ENCODE data around the gene RPGRIP1L.

RPGRIP1L gene

DNA sequence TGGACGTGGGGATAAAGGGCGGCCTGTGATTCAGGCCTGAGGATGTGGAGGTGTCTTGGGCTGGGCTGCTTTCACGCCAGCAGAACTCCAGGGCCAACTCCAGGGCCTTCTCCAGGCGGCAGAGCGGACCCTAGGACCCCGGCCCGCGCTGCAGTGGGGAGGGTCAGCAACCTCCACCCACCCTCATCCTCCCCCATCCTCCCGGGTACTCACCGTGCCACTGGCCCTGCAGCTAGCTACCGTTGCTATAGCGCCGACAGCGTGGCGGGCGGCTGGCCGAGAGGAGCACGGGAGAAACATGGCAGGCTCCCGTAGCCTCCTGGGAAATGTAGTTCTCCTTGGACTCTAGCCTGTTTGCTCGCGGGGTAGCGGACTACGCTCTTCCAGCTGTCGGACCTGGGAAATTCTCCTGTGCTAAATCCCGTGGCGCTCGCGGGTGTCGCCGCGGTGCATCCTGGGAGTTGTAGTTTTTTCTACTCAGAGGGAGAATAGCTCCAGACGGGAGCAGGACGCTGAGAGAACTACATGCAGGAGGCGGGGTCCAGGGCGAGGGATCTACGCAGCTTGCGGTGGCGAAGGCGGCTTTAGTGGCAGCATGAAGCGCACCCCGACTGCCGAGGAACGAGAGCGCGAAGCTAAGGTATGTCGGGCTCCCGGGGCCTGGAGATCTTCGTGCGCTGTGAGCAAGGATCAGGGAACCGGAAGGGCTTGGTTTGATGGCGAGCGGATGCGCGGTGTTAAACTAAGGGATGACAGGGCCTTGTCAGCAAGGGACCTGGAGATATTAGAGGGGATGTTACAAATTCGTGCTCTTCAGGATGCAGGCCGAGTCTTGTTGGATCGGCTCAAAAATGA, at the start of gene RPGRIP1L, which contains the start of gene FTO:
Gene RPGRIP1L, minus strand, starts transcription at position 270 of the 855 bp plus-strand sequence. CDS start 3,136 bp downstream, outside the sequence.
Gene FTO, plus strand, starts transcription at position 567 of the 855 bp plus-strand sequence.
- DNase-seq: peak; percentile 99

DNA sequence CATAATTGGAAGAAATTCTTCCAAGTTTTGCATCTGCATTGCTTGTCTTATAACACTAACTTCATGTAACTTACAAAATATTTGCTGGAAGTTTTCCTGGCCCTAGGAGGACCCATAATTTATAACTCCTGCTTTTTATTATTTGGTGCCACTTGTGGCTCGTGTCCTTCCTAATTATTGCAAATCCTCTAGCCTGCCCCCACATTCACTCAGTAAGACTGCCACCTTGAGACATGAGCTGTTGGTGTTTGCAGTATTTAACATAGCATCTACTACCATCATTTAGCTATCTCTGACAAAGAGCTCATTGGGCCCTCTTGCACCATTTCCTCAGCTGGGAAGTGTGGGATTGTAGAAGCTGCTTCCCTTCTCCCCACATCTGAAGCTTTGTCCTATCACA, 49.8 kb upstream of the RPGRIP1L start:
- DNase-seq: no peak

DNA sequence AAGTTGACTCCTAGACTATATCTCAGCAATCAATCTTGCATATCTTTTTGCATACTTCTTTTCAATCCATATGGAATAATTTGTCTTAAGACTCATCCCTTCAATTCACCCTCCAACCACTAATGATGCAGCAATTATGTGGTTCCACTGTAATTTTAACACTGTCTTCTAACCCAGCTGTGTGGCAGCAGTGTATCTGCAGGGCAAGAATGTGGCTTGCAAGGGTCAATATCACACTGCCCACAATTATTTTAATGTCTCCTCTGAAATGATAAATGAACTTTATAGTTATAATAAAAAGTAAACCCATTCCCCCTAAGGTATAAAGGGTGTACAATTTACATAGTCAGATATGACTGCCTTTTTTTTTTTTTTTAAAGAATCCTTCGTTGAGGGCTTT, 48.9 kb upstream of the RPGRIP1L start:
- no peak for DNase-seq

DNA sequence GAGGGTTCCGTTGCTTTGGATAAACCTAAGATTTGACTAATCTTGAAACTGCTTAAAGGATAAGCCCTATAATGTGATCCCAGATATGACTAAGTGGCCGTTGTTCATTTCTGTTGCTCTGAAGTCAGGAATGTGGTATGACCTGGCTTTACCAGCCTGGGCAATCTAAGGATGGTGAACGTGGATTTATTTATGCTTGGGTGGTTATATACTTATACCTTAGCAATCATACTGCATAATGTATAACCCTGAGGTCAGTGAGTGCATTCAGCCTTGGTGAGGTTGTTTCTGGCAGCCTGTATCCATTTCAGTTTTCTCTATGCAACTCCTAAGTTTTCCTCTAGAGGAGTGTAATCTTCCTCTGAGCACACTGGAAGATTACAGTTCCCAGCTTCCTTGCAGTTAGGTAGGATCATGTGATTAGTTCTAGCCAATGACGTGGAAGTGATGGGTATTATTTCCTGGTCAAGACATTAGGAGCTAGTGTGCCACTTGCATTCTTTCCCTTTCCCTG, 42.2 kb upstream of the RPGRIP1L start:
- DNase-seq: peak; percentile 61

DNA sequence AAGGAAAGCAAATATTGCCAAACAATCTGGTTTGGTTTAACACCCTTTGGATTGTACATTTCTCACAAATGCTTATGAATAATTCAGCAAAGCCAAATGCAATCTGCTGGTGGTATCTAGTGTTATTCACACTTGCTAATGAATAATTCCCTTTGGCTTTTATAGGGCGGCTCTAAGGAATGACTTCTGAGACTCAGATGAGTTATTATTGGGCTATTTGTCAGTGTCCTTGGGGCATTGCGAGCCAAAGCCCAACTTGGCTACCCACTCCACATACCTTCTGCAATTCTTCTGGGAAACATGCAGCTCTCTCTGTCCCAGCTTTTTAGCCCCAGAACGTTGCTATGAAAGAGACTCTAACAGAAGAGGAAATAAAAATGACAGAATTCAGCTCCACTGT, 41.4 kb upstream of the RPGRIP1L start:
- peak; percentile 77 for DNase-seq

DNA sequence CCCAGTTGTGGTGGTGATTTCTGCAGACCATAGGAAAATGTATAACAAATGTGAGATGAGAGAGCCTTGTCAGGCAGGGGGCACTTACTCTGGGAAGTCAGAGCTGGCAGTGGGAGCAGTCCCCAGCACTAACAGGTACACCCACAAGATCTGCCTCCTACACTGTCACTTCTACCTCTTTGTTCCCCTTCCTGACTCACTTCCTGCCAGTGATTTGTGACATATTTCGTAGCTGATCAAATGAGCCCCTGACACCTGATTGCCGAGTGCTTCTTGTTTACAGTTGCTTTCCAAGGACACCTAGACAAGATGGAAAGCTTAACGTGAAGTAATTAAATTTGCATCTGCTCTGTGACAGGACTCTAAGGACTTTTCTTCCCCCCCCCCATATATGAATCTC, 40.8 kb upstream of the RPGRIP1L start:
- no peak for DNase-seq

DNA sequence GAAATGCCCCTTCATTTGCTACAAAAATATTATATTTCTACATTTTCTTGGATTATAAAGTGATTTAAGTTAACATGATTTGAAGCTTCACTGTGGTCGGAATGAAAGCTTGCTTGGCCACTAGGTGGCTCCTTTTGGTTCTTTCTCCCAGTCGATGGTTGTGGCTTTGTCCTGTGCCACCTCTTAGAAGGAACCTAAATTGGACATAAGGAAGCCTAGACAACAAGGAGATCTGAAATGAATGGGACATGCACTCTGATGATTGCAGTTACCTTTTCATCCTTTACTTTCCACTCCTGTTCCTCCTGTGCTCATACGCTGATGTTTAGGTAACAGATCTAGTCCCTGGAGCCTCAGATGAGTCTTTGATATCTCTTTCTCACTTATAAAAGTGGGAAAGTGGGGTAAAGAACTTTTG, 39.5 kb upstream of the RPGRIP1L start:
- DNase-seq: peak; percentile 35

DNA sequence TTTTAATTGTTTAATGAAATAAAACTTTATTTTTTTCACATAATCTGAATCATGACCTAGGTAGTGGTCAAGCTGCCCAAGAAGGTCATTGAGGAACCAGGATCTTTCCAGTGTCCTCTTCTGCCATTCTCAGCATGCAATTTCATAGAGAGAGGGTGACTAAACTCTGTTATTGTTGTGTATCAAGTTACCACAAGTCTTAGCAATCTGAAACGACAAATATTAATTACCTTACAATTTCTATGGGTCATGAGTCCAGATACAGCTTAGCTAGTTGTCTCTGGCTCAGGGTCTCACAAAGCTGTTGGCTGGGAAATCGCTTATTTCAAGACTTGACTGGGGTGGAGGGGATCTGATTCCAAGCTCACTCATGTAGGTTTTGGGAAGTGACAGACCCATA, 37.9 kb upstream of the RPGRIP1L start:
- no peak for DNase-seq

DNA sequence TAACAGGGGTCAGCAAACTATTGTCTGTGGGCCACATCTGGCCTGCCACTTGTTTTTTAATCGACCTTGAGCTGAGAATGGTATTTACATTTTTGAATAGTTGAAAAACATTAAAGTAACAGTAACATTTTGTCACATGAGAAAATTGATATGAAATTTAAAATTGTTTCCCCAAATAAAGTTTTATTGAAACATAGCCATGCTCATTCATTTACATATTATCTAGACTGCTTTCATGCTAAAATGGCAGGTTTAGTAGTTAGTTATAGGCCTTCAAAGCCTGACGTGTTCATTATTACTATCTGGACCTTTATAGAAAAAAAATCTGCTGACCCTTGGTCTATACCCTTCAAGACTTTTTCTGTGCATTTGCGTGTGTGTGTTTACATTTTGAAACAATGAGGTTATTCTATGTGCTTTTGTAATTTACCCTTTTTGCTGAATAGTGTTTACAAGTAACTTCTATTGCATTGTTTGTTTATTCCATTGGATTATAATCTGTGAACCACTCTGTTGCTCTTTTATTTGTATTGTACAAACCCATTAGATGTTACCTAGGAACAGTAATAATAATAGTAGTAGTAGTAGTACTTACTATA, 37.4 kb upstream of the RPGRIP1L start:
- no peak for DNase-seq

DNA sequence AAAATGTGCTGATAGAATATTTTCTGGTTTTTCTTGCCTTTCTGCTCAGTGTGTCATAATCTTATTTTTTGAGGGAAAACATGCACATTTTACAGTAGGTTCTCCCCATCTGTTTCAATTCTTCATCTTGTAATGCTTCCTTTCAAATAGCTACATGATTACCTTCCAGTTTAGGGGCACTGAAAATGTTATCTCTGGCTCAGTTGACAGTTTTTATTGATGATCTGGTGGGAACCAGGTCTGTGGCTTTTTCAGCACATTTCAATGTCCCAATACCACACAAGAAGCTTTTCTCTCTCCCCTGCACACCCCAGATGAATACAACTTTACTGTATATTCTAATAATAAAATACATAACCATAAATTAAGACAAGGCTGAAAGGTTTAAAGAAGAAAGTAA, 36.8 kb upstream of the RPGRIP1L start:
- peak; percentile 38 for DNase-seq

DNA sequence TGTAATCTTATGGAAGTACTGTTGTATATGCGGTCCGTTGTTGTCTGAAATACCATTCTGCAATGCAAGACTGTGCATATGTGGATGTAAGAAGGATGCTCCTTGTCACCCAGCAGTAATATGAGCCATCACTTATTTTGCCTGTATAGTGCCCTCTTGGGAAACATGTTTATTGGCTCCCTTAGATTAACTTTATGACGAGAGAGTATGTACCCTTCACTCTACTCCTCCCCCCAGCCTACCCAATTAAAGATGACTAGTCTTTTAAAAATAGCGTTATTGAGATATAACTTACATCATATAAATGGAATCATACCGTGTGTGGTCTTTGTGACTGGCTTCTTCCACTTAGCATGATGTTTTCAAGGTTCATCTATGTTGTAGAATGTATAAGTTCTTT, 33.9 kb upstream of the RPGRIP1L start:
- DNase-seq: peak; percentile 51

DNA sequence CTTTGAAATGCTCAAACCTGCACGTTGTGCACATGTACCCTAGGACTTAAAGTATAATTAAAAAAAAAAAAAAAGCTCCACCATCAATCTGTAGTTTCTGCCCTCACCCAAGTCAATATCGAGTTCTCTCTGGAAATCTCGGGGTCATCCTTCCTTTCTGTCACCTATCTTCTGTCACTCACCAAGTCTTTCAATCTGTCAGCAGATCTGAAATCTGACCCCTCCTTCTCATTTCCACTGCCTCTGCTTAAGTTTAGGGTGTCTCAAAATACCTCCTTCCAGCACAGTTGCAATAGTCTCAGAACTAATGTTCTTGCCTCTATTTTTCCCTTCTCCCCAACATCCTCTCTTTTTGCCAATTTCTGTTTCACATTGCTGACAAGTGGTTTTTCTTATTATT, 32.6 kb upstream of the RPGRIP1L start:
- DNase-seq: no peak

DNA sequence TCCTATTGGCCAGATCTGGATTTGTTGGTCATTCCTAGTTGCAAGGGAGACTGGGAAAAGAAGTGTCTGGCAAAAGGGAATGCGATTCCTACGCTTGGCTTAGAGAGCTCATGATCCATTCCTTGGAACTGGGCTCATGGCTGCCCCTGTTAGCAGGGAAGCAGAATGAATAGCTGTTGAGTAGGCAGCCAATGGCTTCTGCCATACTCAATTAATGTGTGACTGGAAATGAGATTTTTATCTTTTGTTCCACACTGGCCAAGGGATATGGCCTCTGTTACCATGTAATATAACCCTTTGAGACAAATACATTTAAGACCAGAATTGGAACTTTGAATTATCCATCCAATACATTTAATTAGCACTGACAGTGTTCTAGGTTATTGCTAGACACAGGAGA, 31.2 kb upstream of the RPGRIP1L start:
- no peak for DNase-seq

DNA sequence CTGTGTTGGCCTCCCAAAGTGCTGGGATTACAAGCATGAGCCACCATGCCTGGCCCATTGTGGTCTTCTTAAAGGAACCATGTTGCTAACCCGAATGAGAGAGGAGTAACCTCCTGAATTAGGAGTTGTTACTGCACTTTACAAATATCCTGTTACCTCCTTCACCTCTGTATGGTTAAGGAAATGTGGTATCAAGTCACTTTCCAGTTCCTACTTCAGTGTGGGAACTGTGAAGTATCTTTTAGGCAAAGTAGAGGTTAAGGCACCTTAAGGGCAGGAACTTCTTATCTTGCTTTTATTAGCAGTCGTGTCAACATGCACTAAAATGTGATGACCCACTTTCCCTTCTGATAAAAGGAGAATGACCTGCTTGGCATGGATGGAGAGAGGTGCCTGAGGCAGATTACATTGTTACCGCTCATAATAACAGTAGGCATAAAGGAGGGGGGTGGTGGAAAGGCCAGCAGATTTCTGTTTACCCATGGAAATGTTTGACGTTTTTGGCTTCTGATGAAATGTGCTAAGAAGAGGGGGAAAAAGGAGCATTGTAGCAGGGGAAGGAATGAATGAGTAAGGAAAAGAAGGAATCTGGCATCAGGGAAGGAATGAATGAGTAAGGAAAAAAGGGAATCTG, 28.8 kb upstream of the RPGRIP1L start:
- no peak for DNase-seq

DNA sequence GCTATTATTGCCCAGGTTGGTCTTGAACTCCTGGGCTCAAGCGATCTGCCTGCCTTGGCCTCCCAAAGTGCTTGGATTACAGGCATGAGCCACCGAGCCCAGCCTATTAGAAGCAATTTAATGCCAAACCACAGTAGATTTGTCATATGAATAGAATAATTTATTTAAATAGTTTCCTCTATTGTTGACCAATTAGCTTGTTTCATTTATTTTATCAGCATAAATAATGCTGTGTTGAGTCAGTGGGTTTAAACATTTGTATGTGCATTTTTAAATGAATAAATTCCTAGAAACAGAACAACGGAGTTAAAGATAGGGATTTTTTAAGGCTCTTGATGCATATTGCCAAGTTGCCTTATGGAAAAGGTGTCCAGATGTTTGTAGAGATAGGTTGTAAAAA, 27.0 kb upstream of the RPGRIP1L start:
- no peak for DNase-seq

DNA sequence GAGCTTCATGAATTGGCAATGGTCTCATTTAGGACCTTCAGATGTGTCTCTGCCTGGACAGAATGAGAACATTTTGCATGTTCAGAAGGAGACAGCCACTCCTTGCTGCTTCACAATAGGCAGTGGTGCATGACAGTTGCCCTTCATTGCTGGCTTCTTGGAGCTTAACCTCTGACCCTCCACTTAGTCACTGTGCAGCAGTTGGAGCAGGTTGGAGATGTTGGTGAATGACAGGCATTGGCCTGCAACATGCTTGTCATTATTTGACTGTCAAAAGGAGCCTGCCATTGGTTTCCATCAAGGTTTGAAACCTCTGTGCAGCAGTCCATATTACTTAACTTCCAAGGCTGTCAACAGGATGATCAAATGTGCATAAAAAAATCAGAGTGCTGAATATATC, 23.0 kb upstream of the RPGRIP1L start:
- DNase-seq: no peak

DNA sequence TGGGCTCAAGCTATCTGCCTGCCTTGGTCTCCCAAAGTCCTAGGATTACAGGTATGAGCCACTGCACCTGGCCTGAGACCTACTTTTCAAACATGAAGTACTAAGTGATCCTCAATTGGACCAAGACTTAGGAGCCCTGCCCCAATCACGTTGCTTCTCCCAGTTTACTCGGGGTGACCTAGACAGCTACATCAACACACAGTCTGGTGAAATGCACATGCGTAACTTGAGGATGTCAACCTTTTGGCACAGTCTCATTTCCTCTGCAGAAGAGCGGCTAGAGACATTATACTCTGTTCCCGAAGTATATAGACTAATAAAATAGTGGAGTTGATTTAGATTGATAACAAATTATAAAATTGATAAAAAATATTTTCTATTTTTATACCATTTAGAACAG, 17.4 kb upstream of the RPGRIP1L start:
- DNase-seq: no peak

DNA sequence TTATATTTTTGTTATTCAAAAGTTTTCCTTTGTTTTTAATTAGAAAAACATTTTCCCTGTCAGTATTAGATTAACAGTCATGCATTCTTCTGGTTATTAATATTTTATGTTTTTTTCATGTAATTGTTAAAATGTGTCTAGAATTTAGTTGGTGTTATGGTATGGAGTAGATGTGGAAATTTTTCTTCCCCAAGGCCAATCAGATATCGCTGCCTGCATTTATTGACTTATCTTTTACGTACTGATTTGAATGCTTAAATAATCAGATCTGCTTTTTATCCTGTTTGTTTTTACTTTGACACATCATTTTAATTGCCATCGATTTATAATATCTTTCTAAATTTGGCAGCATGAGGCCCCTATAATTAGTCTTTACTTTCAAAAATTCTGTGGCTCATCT, 13.9 kb upstream of the RPGRIP1L start:
- DNase-seq: no peak

DNA sequence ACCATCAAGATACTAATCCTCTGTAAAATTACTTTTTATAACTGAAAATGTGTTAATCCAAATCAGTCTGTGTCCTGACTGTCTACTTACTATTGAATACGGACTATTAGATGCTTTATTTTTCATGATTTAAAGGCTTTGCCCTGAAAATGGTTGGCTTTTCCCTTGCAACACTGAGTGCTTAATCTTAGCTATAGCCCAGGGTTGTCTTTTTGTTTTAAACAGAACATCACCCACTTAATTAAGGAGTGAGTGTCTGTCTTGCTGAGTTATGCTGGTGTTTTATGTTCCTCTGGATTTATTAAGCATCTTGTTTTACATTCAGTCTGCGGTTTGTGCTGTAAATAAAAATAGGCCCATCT, 11.3 kb upstream of the RPGRIP1L start:
- DNase-seq: no peak

DNA sequence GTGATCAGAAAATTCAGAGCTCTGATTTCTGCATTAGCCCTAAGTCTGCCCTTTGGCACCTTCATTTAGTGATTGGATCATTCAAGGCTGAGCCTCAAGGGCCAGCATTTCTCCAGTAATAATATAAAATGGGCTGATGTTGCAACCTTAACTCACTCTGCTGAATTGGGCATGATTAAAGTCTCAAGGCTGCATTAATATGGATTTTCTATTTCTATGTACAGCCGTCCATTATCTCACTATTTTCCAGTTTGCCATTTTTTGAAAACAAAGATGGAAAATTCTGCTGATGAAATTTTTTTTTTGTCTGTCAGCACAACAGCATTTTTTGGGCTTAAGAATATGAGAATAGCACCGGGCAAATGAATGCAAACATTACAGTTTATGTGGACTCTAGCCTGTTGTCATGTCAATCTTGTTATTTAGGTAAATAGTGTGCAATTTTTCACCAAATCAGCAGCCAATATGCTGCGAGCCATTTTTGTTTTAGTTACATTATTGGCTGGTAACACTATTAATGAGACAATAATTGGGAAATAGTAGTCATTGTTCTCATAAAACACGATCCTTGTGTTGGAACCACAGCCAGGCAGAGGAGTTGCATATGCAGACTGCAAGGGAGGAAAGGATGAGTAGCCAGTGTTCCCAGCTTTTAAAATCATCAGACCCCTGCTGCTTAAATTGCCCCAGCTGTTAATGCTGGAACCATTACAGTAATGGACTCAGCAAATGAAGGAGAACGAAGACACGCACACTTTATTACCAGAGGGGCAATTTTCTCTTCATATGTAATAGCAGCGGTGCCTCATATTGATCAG, 10.8 kb upstream of the RPGRIP1L start:
- peak; percentile 23 for DNase-seq

DNA sequence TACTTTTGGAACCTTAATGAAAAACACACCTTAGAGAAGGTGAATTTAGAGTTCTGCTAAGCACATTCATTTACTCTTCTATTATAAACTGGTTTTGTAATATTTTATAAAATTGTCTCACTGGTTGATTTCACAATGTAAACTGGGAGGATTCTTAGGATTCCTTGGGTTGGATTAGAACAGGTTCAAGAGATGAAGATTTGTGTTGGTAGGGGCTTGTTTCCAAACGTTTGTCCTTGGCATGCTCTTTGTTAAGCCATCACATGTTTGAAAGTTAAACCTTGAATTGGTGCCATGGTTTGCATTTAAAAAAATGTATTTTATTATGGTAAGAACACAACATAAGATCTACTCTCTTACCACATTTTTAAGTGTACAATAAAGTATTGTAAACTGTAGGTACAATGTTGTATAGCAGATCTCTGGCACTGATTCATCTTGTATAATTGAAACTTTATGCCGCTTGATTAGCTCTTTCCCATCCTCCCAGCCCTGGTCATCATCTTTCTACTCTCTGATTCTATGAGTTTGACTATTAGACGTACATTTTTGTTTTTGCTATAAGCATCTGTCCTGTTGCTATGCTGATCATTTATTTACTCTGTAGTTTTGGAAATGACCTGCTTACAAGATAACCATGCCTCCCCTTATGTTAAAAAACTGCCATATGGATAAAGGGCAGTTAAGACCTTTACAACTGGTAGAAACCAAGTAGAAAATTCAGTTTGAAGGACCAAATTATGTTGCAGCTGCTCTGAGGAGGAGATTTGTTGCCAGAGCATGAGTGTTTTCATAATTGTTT, 9.9 kb upstream of the RPGRIP1L start:
- DNase-seq: no peak

DNA sequence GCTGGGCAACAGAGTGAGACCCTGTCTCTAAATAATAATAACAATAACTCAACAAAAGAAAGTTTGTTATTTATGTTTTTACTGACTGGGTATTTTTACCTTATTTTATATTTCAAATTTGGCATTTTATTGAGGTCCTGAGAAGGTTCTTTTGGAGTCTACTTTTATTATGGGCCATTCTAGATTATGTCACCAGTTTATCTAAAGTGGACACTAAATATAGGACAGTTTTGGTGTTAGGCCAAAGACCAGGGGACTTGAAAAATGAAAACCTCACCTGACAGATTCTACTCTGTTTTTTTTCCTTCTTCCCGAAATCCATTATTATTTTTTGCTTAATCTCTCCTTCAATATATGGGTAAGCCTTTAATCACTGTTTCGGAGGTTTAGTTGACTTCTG, 8.4 kb upstream of the RPGRIP1L start:
- no peak for DNase-seq
